NCI-H1105 treated with DMSO at 0.1 percent for 48 hours (cell line): ENCODE measurements around the gene KDM5C.

Source experiments
- DNase-seq: peaks from one replicate; lab custom pipeline; 2025; lab: John Stamatoyannopoulos, UW

The KDM5C gene

DNA sequence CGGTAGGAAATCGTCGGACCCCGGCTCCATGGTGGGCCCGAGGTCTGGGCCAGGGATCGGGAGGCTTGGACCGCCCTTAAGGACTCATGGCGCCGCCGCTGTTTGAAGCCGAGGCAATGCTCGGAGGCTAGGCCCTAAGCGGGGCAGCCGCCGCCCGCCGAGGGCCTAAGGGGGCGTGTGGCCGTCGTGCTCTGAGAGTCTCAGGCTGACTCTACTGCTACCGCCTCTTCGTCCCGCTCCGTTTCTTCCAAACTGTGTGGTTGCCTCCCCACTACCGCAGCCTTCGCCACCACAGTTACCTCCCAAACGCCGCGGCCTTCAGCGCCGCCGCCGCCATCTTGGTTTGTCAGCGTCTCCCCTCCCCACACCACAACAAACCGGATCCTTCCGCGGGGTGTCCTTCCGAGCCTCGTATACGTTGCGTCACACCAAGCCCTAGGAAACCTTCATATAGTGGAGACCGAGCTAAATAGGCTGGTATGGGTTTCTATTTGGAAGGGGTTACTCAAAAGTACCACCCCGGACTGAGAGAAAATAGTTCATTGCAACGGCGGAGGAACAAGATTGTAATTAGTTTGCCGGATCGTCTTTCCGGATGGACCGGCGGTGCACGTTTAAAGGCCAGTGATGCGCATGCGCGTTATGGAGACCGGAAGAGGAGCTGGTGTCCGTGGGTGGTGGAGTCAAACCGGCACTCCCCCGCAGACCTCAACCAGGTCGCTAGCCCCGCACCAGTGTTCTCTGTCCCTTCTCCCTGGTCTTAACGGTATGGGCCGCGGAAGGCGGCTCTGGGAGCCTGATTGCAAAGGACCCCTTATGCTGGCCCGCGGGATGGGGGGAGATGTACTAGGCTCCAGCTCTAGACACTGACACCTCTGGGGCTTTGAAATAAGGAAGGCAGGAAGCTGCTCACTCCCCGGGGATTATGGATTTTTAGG lies at the start of gene KDM5C:
KDM5C (minus strand) TSS at position 348 of the 938 bp plus-strand sequence; CDS start at position 30, 318 bp downstream.
- DNase-seq, result peak; percentile 79

DNA sequence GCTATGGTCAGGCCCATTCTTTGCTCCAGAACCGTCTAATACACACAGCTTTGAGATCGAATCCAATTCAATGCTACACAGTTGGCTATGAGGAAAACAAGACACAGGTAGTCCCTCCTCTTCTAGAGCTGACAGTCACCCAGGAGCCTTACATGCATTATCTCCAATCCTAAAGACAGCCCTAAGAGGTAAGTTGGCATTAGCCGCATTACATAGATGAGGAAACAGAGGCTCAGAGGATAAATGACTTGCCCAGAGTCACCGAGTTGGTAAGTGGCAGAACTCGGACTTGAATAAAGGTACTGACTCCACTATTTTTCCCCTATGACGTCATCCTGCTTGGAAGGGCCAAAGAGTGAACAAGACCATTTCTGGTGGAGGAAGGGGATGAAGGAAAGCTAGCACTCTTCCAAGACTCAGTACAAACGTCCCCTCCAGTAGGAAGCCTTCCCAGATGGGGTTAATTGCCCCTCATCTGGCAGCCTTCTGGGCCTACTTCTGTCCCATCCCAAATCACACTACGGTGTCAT lies 47.9 kb upstream of the KDM5C start:
- no peak for DNase-seq

DNA sequence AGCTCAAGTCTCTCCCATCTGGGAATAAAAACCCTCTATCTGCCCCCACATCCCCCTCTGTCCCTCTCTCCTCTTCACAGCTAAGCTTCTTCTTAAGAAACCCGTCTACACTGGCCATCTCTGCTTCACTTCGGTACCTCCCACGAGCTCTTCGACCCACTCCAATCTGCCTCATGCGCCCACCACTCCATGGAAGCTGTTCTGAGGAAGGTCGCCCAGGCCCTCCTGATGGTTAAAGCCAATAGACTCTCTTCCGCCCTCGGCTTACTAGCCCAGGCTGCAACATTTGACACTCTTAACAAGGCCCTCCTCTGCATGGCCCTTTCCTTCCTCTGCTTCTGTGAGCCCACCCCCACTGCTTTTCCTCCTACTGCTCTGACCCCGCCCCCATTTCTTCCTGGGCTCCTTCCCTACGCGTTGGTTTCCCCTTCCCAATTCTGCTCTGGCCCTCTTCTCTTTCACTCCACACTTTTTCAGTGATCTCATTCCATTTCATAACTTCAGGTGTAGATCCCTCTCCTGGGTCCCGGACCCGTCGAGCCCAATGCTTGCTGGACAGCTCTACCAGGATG lies 44.6 kb upstream of the KDM5C start:
- DNase-seq, result no peak

DNA sequence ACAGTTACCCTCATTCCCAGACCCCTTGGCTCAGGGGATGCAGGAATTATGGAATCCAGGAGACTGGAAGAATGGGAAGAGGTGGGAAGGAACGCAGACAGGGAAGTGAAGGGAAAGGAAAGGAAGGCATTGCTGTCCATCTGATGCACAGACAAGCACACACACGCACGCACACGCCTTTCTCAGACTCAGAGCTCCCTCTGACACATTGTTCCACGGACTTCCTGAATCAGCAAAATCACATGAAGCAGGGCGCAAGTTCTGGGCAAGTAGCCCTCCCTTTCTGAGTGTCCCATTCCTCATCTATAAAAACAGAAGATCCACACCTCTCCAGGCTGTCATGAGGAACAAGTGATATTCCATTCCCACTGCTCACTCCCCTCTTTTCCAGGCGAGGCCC lies 43.2 kb upstream of the KDM5C start:
- no peak for DNase-seq

DNA sequence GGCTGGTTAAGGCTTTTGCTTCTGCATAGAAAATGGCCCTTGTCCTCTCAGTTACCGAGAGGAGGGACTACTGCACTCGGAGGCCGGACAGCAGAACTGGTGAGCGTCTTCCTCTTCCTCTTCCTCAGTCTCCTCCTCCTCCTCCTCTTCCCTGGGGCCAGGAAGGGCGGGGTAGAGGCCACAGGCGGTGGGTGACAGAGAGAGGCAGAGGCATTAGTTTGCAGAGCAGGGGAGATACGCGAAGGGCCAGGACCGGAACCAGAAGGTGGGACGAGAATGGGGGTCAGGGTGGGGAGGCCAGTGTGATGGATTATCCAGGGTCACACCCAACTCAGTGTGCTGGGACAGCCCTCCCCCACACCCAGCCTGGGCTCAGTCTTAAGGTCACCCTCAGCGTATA lies 41.9 kb upstream of the KDM5C start:
- DNase-seq, result no peak

DNA sequence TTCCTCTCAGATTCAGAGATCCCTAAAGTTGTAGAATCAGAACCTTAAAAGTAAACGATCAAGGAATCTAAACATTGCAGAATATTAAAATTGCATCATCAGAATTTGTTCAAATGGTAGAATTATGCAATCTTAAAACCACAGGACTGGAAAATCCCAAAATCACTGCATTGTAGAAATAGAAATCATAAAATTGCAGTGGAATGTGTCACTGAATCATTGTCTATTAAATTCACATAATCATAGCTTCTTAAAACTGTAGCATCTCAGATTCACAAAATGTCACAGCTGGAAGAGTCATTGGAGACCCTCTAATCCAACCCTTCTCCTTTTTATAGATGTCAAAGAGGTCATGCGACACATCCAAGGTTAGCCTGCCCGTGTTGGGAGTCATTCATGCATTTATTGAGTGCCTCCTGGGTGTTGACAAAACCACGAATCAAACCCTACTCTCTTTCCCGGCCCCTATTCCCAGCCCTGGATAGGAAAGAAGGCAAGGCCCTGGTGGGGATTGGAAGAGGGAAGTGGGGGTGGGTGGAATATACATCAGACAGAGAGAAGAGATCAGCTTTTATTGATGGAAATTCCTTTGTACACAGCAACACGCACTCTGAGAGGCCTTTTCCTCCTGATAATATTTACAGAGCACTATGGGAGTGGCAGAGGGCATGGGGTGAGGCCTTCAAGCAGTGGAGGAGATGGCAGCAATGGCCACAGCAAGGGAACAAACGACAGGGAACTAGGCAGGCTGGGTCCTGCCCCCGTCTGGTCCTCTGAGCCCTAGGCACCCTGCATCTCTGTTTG lies 41.0 kb upstream of the KDM5C start:
- DNase-seq, result no peak

DNA sequence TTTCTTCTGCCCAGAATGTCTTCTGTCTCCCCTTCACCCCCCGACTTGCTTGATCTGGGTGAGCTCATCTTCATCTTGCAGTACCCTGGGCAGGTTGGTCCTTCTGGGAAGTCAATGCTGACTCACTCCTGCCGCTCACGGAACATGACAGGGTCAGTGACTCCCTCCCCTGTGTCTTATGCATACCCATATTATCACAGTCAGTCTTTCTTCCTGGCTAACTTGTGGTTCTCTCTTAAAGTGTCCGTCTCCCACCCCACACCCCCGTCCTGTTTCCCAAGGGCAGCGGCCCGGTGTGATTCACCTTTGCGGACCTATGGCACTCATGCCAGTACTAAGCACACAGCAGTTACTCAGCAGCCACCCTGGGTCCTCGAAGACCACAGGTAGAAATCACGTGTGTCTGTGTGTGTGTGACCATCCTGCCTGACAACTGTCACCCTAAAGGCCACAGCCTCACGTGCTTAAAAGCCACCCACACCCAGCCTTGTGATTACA lies 38.6 kb upstream of the KDM5C start:
- no peak for DNase-seq

DNA sequence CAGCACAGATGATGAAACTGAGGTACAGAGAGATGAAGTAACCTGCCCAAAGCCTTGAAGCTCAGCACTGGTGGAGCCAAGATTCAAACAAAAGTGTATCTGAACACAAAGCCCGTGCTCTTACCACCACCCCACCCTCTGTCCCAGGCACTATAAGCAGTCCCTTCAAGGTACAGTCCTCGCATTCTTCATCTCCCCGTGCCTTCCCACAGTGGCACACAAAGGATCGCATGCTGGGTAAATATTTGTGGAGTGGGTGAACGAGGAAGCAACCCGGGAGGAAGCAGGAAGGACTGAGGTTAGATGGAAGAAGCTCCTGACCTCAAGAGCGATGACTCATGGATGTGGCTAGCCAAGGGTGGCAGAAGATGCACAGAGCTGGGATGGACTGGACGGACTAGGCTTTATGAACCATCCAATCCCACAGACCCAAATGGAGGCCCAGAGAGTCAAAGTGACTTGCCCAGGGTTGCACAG lies 37.9 kb upstream of the KDM5C start:
- no peak for DNase-seq

DNA sequence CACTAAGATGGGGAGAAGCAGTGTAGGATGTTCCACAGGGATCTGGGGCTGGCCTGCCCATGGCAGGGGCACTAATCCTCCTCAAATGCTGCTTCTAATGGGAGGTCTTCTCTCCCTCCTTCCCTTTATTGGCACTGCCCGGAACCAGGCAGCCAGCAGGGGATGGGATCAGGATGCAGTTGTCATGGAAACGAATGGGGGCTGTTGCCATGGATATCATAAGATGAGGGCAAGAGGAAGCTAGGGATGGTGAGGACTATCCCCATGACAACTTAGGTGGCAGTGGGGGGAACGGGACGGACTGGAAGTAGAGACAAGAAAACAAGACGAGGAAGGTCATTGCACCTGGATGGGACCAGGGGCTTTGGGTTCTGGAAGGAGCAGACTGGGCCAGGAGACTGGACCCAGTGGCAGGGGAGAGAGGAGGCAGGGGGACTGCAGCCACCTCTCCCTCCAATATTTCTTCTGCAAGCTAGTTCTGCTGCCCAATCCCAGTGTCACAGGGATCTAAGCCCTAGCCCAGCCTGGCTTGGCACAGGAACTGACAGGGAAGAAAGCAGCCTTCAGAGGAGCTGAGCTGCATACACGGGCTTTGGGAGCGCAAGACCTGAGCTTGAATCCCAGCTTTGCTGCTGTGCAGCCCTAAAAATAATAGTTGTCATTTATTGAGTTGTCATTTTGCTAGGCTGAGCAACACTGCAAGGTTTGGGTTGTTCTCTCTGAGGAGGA lies 37.3 kb upstream of the KDM5C start:
- no peak for DNase-seq

DNA sequence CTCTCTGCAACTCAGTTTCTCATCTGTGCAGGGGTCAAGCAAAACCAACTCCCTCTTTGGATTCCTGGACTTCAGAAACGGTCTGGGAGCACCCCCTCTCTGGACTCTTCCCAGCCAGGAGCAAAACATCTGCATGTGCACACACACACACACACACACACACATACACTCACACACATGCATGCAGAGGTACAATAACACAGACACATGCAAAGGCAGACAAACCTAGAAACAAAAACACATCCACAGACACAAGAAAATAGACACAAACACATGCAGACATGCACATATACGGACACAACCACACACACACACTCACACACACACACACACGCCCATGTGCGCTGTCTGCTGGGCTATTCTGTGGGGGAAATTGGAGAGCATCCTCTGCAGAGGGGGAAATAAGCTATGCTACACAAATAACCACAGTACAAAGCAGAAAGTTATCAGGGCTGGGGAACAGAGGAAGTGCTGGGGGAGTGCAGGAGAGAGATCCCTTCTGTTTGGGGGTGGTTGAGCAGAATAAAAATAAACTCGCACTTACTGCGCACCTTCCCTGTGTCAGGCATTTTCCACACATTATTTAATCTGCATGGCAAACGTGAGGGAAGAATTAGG lies 36.5 kb upstream of the KDM5C start:
- no peak for DNase-seq

DNA sequence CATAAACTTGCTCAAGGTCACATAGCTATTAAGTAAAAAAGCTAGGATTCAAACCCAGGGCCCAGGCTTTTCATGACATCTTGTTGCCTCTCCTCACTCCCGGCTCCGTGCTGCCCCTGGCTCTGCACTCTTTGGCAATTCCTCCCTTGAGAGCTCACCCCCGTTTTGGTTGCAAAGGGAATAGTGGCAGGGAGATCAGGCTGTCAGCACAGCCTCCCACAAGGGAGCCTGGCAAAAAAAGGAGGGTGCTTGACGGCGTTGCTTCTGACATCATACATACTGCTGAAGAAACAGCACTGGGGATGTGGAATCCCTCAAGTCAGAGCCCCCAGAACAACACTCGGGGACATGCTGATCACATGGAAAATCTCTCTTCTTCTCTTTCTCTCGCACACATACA lies 35.8 kb upstream of the KDM5C start:
- DNase-seq, result no peak

DNA sequence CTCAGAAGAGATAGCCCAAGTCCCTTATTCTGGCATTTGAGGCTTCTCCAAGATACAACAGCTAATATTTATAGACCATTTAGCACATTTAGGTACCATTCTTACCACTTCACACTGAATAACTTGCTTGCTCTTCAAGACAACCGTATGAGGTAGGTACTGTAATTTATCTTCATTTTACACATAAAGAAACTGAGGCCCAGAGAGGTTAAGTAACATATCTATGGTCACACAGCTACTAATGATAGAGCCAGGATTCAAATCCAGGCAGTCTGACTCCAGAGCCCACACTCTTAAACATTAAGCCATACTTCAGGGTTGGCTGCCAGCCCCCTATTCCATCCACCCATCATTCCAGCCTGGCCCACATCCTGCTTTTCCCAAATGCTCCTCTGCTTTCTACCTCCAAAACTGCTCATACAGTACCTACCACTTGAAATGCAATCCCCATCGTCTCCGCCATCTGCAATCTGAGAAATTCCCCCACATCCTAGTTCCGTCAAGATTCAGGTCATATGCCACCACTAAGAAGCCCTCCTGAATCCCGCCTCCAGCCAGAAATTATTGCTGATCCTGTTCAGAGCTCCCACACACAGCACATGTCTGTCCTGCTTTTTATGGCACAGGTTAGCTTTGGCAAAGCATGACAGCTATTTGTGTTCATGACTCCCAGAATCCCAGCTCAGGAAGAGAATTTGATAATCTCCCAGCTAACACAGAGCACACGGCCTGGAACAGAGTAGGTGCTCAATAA lies 32.8 kb upstream of the KDM5C start:
- DNase-seq, result no peak

DNA sequence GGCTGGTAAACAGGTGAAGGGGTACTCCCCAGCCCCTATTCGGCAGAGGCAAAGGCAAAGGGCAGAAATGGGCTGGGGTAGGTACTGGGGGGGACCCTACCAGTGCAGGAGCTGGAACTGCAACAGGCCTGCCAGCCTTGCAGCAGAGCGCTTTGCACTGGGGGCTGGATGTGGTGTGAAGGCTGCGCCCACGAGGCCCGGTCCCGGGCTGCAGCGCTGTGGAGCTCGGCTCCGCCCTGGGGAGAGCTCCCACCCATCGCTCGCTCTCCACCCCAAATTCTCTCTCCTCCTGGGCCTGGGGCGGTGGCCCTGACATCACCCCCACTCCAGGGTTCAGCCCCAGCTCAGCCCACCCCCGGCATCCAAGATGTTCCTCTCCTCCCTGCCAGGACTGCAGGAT lies 32.2 kb upstream of the KDM5C start:
- no peak for DNase-seq

DNA sequence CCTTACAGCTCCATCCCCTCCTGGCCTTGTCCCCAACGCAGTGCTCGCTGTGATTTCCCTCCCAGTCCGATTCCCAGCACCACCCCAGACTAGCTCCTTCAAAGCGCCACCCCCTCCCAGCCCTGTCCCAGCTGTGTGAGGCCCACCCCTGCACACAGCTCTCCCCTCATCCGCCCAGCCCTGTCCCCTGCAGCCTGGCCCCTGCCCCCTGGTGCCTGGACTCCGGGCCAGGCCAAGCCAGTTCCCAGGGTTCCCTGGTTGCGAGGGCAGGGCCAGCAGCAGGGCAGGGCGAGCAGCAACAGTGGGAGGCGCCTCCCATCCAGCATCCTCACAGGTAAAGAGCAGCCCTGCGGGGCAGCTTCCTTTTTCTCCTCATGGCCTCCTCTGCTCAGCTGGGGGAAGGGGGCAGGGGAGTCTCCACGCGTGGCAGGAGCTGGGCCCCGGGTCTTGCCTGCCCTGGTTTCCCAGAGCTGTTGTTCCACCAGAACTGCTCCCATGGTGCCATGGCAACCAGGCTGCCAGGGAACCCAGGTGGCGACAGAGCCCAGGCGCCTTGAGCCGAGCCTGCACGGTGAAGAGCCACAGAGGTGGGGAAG lies 31.5 kb upstream of the KDM5C start:
- no peak for DNase-seq

DNA sequence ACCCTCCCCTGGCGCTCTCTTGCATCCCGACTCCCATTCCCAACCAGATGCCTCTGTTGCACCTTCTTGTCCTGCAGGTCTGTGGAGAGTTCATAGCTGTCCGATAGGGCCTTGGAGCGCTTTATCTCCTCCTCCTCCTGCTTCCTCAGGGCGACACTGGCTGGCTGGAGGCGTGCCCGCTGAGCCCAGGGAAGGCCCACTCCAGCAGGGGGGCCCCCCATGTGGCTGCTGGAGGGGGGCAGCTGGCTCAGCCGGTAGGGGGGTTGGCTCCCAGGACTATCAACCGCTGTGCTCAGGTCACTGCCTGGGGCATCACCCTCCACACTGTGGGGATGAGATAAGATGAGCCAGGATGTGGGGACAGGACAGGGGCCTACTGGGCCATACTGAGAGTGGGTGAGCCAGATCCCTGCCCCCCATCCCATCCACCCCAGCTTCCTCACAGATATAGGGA lies 30.8 kb upstream of the KDM5C start:
- no peak for DNase-seq

DNA sequence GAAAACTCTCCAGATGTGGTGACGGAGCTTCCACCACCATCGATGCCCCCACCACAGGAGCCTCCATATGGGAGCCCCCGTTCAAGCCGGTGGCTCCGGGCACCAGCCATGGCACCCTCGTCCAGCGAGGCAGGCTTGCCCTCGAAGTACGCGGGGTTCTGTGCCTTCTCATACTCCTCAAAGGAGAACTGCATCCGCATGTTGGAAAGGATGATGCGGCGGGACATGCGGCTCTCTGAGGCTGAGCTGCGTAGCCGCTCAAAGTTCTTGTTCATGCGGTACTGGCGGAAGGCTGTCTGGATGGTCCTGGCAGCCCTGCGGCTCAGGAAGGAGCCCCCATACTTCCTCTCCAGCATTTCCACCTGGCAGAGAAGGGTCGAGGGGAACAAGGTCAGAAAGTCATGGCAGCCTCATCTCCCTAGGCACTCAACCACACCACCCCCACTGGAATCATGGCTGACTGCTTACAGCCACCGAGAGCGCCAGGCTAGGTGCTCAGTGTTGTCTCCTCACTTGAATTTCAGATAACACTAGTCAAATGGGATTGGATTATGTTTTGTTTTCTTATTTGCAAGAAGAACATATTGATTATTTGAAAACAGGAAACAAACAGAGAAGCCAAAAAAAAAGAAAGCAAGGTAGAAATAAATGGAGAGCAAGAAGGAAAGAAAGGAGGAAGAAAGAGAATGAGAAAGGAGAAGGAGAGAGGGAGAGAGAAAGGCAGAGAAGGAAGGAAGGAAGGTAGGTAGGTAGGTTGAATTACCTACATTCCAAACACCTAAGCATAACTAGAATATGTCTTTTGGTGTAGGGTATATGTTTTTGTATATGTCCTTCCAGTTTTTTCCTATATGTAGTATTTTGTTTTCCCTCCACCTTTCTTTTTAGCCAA lies 29.8 kb upstream of the KDM5C start:
- DNase-seq, result no peak

DNA sequence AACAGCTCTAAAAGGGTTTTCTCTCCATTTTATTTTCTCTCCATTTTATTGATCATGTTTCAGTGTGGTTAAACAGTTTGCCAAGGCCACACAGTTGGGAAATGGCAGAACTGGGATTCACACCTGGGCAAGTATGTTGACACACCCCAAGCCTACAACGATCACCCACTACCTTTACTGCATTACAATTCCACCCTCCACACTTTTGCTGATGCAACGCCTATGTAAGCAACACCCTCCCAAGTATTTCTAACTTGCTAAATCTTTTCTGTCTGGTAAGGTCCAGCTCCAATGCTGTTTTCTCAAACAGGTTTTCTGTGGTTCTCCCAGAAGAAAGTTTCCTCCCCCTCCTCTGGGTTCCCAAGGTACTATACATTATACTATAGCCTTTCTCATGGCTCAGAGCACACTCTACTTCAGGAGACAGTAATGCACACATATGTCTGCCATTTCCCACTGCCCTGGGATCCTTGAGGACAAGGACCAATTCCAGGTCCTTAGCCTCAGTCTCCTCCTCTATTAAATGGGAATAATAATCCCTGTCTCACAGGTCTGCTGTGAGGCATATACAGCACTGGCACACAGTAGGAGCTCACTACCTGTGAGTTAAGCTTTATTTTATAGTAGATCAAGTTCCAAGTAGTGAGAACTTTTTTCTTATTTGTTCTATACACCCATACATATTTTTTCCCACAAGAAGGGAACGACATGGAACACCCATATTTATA lies 28.4 kb upstream of the KDM5C start:
- DNase-seq, result no peak

DNA sequence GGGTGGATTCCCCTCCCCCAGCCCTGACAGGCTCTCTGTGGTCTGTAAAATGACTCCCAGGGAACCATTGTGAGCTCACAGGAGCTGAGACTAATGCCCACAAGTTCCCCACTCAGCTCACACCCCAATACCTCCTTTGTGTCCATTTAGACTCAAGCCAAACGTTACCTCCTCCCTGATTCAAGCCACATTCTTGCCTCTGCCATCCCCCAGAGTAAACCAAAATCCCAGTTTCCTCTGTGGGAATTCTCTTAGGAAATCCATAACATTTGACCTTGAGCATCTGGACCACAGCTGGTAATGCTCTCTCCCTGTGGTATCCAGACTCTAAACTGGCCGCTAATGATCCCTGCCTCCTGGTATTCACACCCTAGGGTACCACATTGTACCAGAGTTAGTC lies 26.3 kb upstream of the KDM5C start:
- DNase-seq, result no peak
